ENCODE results near the gene KCNG1. TPM values are rescaled to one million over a fixed set of nuclear protein-coding genes. Genes with fewer than 3 reads are reported as not detected.

KCNG1 gene
- polyA plus RNA-seq, 1 experiment, result 16.0 TPM

- ChIA-PET CTCF (interaction anchor here (0.5 to 1.5 kb wide), 7 partner anchors 9 to 286 kb away, joined by 3 to 5 read pairs (median 4); no protein-coding TSS in a partner anchor), POLR2A (interaction anchor here (0.6 to 0.8 kb wide), 4 partner anchors 33 to 296 kb away, joined by 3 to 8 read pairs (median 6); no protein-coding TSS in a partner anchor)
- no peak for DNase-seq (ENCODE audit: low read depth, low spot score)
- Histone ChIP-seq H3K4me3 (ENCODE audit: low read depth, low read length) (peak overlapping the region; percentile 73), H3K27me3 (ENCODE audit: control insufficient read depth, insufficient read depth, low read length) (peaks cover 2% of the 10 kb centered on the region), H3K27ac (ENCODE audit: low read depth, low read length) (peak overlapping the region; percentile 11), H3K9me3 (ENCODE audit: control insufficient read depth, insufficient read depth, low read length) (no peaks in the 10 kb centered on the region)
- TF ChIP-seq, protein P1, sequence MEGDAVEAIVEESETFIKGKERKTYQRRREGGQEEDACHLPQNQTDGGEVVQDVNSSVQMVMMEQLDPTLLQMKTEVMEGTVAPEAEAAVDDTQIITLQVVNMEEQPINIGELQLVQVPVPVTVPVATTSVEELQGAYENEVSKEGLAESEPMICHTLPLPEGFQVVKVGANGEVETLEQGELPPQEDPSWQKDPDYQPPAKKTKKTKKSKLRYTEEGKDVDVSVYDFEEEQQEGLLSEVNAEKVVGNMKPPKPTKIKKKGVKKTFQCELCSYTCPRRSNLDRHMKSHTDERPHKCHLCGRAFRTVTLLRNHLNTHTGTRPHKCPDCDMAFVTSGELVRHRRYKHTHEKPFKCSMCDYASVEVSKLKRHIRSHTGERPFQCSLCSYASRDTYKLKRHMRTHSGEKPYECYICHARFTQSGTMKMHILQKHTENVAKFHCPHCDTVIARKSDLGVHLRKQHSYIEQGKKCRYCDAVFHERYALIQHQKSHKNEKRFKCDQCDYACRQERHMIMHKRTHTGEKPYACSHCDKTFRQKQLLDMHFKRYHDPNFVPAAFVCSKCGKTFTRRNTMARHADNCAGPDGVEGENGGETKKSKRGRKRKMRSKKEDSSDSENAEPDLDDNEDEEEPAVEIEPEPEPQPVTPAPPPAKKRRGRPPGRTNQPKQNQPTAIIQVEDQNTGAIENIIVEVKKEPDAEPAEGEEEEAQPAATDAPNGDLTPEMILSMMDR (IDR thresholded peaks at IDR 0.05; ENCODE audit: low read depth, low read length), result no peak
Measured at GRCh38 chr20:51021067-51022025, 1.6 kb downstream of the KCNG1 start.

- ChIA-PET CTCF (no interaction called here), POLR2A (no interaction called here)
- TF ChIP-seq, protein P1 (IDR thresholded peaks at IDR 0.05; ENCODE audit: low read depth, low read length), result no peak
- Histone ChIP-seq H3K27ac (ENCODE audit: low read depth, low read length) (peak overlapping the region; percentile 11), H3K4me3 (ENCODE audit: low read depth, low read length) (no peak overlapping the region), H3K9me3 (ENCODE audit: control insufficient read depth, insufficient read depth, low read length) (no peaks in the 10 kb centered on the region; the same call in 1 of the 2 replicates), H3K27me3 (ENCODE audit: control insufficient read depth, insufficient read depth, low read length) (peaks cover 2% of the 10 kb centered on the region)
- DNase-seq (ENCODE audit: low read depth, low spot score), result no peak
Measured at GRCh38 chr20:51020657-51021056, 2.2 kb downstream of the KCNG1 start.

GRCh38 chr20:51019656-51020592 is 3.0 kb downstream of the KCNG1 start:
- TF ChIP-seq, protein P1 (IDR thresholded peaks at IDR 0.05; ENCODE audit: low read depth, low read length), result no peak
- H3K9me3 ChIP-seq (ENCODE audit: control insufficient read depth, insufficient read depth, low read length), result no peaks in the 10 kb centered on the region; the same call in 1 of the 2 replicates
- CTCF ChIA-PET, result interaction anchor here (1.4 kb wide), 1 partner anchor 287 kb away, joined by 3 read pairs; no protein-coding TSS in a partner anchor
- H3K27ac ChIP-seq (ENCODE audit: low read depth, low read length), result no peak overlapping the region
- peaks cover 2% of the 10 kb centered on the region for H3K27me3 ChIP-seq (ENCODE audit: control insufficient read depth, insufficient read depth, low read length)
- DNase-seq (ENCODE audit: low read depth, low spot score), result no peak
- POLR2A ChIA-PET, result interaction anchor here (0.5 kb wide), 1 partner anchor 401 kb away, joined by 4 read pairs; no protein-coding TSS in a partner anchor
- H3K4me3 ChIP-seq (ENCODE audit: low read depth, low read length), result no peak overlapping the region

GRCh38 chr20:51017251-51017650 is 5.7 kb downstream of the KCNG1 start:
- DNase-seq (ENCODE audit: low read depth, low spot score), result no peak
- H3K4me3 ChIP-seq (ENCODE audit: low read depth, low read length), result no peak overlapping the region
- no peaks in the 10 kb centered on the region; the same call in 1 of the 2 replicates for H3K9me3 ChIP-seq (ENCODE audit: control insufficient read depth, insufficient read depth, low read length)
- ChIA-PET CTCF (interaction anchor here (1.0 to 3.8 kb wide), 2 partner anchors 30 to 290 kb away, joined by 5 to 69 read pairs; no protein-coding TSS in a partner anchor), POLR2A (no interaction called here)
- no peak overlapping the region for H3K27ac ChIP-seq (ENCODE audit: low read depth, low read length)
- TF ChIP-seq, protein P1 (IDR thresholded peaks at IDR 0.05; ENCODE audit: low read depth, low read length), result no peak
- H3K27me3 ChIP-seq (ENCODE audit: control insufficient read depth, insufficient read depth, low read length), result no peaks in the 10 kb centered on the region

All from AG04450 (cell line).